Stimulated activated CD4-positive, alpha-beta T cell treated with anti-CD3 and anti-CD28 coated beads, Interleukin-4, amount 100 ng/mL, for 24 hours (primary cell): ENCODE measurements around the gene MCC.
"Not testable (repeated sequence)": the region's sequence is repeated elsewhere in the genome, so short reads cannot be mapped to it uniquely, and the experiment has no call there.

ENCODE experiments used
- DNase-seq: peaks from one replicate; pipeline ENCODE4 v3.0.0-alpha.2; 2020

The MCC gene

GRCh38 chr5:113405530-113405929 lies 82.7 kb downstream of the MCC start:
- no peak for DNase-seq

DNA sequence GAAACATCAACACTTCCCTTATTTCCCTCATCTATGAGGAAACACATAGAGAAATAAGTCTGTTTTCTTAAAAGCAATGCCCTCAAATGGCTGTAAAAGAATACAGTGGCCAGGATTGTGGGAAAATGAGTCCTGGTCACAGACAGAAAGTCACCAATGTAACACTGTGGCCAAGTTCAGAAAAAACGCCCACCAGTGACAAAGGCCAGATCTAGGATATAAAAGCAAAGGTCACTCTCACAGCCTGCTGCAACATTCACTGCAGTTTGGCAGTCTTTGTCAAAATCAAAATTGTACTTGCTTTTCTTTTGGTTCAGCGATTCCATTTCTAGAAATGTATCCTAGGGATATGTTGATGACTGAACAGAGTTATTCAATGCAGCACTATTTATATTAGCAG lies 84.0 kb downstream of the MCC start:
- no peak for DNase-seq

- DNase-seq = not testable (repeated sequence)
These were observed 90.3 kb downstream of the MCC start for GRCh38 chr5:113397986-113398385.

DNA sequence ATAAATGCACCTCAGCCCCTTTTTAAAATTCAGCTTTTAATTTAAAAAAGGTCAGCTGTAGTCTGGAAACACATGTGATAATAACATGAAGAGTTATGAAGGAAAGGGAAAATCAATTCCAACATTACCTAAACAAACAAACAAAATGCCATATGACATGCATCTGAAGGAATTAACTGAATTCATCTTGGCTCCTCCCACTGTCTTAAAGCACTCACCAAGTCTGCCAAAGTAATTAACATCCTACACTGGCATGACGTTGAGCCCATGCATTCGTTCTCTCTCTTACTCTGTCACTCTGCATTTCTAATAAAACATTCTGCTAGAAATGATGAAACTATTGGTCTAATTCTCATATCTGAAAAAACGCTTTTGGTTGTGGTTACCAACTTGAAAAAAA lies 91.2 kb downstream of the MCC start:
- no peak for DNase-seq

- DNase-seq = no peak
These were observed 93.6 kb downstream of the MCC start for GRCh38 chr5:113394658-113395057.

GRCh38 chr5:113390224-113390623 lies 98.0 kb downstream of the MCC start:
- no peak for DNase-seq

- DNase-seq = no peak
These were observed 99.1 kb downstream of the MCC start for GRCh38 chr5:113389116-113389515.

- DNase-seq = no peak
These were observed 100.4 kb downstream of the MCC start for GRCh38 chr5:113387844-113388243.

- DNase-seq = no peak
These were observed 103.4 kb downstream of the MCC start for GRCh38 chr5:113384782-113385285.

- DNase-seq = no peak
These were observed 105.5 kb downstream of the MCC start for GRCh38 chr5:113382731-113383130.

DNA sequence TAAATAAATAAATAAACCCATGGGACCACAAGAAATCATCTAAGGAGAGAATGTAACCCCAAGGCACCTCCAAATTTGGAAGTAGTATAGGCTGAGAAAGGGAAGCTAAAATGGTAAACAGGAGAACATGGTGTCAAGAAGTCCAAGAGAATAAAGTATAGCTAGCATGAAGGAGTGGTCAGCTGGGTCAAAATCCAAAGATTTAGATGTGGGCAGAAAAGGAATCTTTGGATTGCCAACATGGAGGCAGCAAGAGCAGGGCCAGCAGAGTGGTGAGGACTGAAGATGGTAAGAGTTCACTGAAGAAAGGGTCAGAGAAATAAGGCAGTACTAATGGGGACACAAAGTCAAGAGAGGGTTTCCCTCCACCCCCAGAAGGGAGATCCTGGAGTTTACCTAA lies 106.5 kb downstream of the MCC start:
- DNase-seq = no peak

DNA sequence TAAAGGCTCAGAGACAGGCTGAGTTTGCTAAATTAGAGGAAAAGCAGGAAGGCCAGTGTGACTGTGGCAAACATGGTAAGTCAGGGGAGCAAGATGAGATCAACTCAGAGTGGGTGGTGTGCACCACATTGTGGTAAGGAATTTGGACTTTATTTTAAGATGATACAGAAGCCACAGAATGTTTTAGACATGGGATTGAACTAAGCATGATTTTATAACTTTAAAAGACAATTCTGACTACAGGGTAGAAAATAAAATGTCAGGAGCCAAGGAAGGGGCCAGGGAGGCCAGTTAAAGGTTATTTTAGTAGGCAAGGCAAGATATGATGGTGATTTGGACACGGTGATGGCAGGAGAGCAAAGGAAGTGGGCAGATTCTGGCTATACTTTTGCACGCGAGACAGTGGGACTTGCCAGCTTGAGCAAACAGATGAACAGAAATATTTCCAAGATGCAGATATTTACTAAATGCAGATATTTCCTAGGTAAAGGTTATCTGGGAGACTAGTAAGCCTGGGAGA lies 107.4 kb downstream of the MCC start:
- no peak for DNase-seq

DNA sequence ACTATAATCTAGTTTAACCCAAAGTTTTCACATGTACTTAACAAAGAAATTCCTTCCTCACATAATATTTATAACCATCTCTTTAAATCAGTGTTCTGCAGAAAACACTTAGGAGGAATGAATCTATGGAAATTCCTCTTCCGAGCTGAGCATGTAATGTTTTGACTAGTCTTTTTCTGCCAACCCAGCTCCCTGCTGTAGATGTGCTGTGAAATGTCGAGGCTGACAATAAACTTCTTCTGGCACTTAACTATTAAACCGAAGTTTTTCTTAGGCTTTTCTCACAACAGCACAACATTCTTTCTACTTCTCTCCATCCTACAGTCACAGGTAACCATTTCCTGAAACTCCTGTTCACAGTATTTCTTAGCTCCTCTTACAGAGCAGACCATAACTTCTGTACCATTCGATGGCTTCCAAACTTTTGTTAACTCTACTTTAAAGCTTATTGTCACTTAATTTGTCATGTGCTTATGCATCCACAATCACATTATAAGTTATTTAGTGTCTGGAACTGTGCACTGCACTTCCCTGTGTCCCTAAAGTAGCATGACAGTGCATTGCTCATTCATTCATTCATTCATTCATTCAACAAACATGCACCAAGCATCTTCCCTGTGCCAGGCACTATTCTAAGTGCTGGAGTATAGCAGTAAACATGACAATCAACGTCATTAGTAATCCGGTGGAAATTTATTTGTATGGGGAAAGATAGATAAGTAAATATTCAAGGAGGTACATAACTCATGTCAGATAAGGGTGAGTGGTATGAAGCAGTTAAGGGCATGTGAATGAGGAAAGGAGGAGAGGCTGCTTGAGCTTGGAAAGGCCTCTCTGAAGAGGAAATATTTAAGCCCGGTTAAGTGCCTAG lies 108.1 kb downstream of the MCC start:
- DNase-seq = no peak

GRCh38 chr5:113378959-113379541 lies 109.2 kb downstream of the MCC start:
- DNase-seq = peak; percentile 61

DNA sequence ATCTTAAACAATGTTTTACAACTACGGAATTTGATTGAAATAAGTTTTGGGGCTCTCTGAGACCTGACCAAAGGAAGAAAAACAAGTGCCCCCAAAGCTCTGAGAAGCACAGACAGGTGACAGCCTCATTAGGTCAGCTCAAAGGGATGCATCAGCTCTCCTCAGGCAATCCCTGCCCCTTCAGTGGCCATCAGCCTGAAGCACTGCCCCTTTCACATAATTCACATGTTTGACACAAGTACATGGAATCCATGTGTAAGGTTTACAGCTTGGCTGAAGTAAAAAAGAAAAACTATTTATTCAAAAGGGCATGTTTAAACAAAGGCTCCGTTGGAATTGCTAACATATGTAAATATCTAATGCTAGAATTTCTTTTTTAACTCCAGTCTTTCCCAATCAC lies 109.7 kb downstream of the MCC start:
- DNase-seq = no peak

- no peak for DNase-seq
These were observed 110.2 kb downstream of the MCC start for GRCh38 chr5:113378081-113378480.

GRCh38 chr5:113376640-113377039 lies 111.6 kb downstream of the MCC start:
- no peak for DNase-seq

DNA sequence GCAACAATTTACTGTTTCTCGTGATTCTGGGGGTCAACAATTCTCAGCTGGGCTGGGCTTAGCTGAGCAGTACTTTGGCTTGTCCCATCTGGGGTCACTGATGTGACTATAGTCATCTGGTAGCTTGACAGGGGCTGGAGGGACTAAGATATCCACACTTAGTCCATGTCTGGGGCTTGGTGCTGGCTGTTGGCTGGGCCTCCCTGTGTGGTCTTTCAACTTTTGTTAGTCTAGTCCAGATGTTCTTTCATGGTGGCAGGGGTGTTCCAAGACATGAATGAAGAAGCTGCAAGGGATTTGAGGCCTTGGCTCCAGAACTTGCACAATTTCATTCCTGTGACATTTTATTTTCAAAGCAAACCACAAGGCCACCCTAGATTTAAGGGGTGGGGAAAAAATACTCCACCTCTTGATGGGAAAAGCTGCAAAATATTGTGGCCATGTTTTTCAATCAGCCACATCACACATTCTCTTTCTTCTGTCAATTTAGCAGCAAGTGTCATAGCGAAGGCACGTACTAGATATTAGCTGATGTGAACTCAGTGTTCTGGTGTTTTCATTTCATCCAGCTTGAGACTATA lies 112.7 kb downstream of the MCC start:
- DNase-seq = no peak

DNA sequence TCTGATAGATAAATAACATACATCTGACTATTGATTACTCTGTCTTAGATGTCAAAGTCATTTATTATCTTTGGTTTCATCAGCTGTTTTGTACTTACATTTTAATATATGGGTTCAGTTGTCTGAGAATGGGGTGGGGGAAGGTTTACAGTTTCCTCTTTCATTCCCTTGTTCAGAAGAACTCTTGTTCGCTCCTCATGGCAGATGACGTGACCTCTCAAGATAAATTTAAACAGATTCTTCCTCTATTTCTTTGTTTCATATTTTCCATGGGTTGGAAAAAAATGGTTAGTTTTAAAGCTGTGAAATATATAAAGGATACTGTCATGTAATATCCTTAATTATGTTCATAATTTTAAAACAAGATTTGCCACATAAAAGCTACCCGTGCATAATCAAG lies 114.8 kb downstream of the MCC start:
- no peak for DNase-seq

GRCh38 chr5:113371721-113372196 lies 116.5 kb downstream of the MCC start:
- no peak for DNase-seq

DNA sequence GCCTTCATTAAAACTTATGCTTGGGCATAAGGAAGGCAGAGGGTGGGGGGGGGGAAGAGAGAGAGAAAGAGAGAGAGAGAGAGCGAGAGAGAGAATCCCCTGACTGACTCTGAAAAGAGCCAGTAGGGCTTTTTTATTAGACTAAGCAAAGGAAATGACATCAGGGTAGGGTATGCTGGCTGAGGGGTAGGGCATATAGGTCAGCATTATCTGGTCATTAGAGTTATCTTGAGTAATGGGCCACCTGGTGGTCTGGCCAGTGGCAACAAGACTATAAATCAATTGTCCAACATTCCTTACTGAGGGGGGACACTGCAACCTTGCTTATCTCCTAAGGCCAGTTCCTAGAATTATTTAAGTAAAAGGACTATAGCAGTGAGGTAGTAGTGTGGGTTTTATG lies 120.7 kb downstream of the MCC start:
- DNase-seq = no peak

GRCh38 chr5:113364466-113364865 lies 123.8 kb downstream of the MCC start:
- no peak for DNase-seq

- no peak for DNase-seq
These were observed 126.6 kb downstream of the MCC start for GRCh38 chr5:113361701-113362100.

DNA sequence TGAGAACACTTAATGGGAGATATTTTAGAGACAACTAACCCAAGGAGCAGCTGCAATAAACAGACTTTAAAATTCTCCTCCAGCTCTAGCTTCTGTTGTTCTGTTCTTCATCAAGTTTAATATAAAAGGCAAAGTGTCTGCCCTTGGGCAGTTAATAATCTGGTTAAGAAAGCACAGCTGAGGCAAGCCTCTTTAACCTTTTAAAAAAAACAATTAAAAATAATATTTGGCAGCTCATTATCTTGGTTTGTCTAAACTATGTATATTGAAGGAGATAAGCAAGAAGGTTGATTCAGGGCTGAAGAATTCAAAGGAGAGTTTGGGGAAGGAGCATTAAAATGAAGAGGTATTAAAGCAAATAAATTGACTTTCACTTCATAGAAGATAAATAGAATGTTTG lies 128.8 kb downstream of the MCC start:
- no peak for DNase-seq
